Left ventricle myocardium superior (tissue), 1 donor: ENCODE measurements around the gene TBC1D5. TPM values are rescaled to one million over a fixed set of nuclear protein-coding genes. Genes with fewer than 3 reads are reported as not detected.
A peak's percentile ranks its signal among the peaks of the same experiment; 100 is the strongest.

Experiments used
- ATAC-seq: fragments of 200-7000 bp; cut with Tn5 transposase; one replicate; pipeline ENCODE4 v1.9.1; 2020; ENCODE audit warnings: mild to moderate bottlenecking, moderate library complexity
- DNase-seq: peaks from one replicate; pipeline ENCODE4 v3.0.0-alpha.2; 2020
- intact Hi-C: fragments of 100-400 bp; cut with micrococcal nuclease; formaldehyde crosslinking; loops from one replicate; pipeline ENCODE4 v1.11.0; 2022
- total RNA-seq: library from RNA; stranded (reverse); fragmentation: NEBNext Ultra II Directional; extraction: Animal tissue kit (Norgen Biotek cat#: 25700); gene quantifications from one replicate; pipeline ENCODE4 v1.2.1, GENCODE V29; 2021
- donor health status: DM: no; HTN: yes; CAD: no; lungs with severe emphysema.

Gene TBC1D5
- total RNA-seq, 1 donor from 2014 or later: 27.1 TPM

GRCh38 chr3:17235310-17235709 lies 507.1 kb downstream of the TBC1D5 start:
- DNase-seq: no peak
- peak; percentile 38 for ATAC-seq
- intact Hi-C loops: loop anchor here (10.0 kb wide), 1 partner anchor 341 kb away; no protein-coding TSS in a partner anchor

- ATAC-seq (no peak), DNase-seq (no peak)
- intact Hi-C loops: loop anchor here (5.0 to 10.0 kb wide), 2 partner anchors 340 to 632 kb away; no protein-coding TSS in a partner anchor
Measured at GRCh38 chr3:17234382-17234781, 508.0 kb downstream of the TBC1D5 start.

GRCh38 chr3:17233398-17233800 lies 509.0 kb downstream of the TBC1D5 start:
- DNase-seq (no peak), ATAC-seq (peak; percentile 77)
- intact Hi-C loops: loop anchor here (5.0 to 10.0 kb wide), 2 partner anchors 339 to 631 kb away; no protein-coding TSS in a partner anchor

GRCh38 chr3:17232442-17232841 lies 510.0 kb downstream of the TBC1D5 start:
- ATAC-seq (no peak), DNase-seq (no peak)
- intact Hi-C loops: loop anchor here (5.0 to 10.0 kb wide), 2 partner anchors 338 to 630 kb away; no protein-coding TSS in a partner anchor

- ATAC-seq (no peak), DNase-seq (no peak)
- intact Hi-C loops: loop anchor here (5.0 to 10.0 kb wide), 2 partner anchors 337 to 629 kb away; no protein-coding TSS in a partner anchor
Measured at GRCh38 chr3:17231537-17232261, 510.7 kb downstream of the TBC1D5 start.

GRCh38 chr3:17227472-17227871 lies 515.0 kb downstream of the TBC1D5 start:
- intact Hi-C loops: no loop called here
- DNase-seq (no peak), ATAC-seq (no peak)

GRCh38 chr3:17221529-17221928 lies 520.9 kb downstream of the TBC1D5 start:
- intact Hi-C loops: no loop called here
- ATAC-seq: no peak

GRCh38 chr3:17219593-17219992 lies 522.8 kb downstream of the TBC1D5 start:
- intact Hi-C loops: no loop called here
- ATAC-seq (no peak), DNase-seq (no peak)

More at GRCh38 chr3:17221529-17221928, 520.9 kb downstream of the TBC1D5 start:
- no peak for DNase-seq

- intact Hi-C loops: no loop called here
- no peak for ATAC-seq
- DNase-seq: no peak
Measured at GRCh38 chr3:17218587-17218986, 523.8 kb downstream of the TBC1D5 start.

GRCh38 chr3:17217588-17217987 lies 524.8 kb downstream of the TBC1D5 start:
- no peak for DNase-seq
- ATAC-seq: no peak
- intact Hi-C loops: no loop called here

GRCh38 chr3:17213102-17213501 lies 529.3 kb downstream of the TBC1D5 start:
- ATAC-seq (no peak), DNase-seq (no peak)
- intact Hi-C loops: no loop called here

- intact Hi-C loops: no loop called here
- DNase-seq (no peak), ATAC-seq (no peak)
Measured at GRCh38 chr3:17207979-17208378, 534.5 kb downstream of the TBC1D5 start.

GRCh38 chr3:17207019-17207418 lies 535.4 kb downstream of the TBC1D5 start:
- peak; percentile 15 for ATAC-seq
- intact Hi-C loops: no loop called here
- no peak for DNase-seq

- intact Hi-C loops: no loop called here
- ATAC-seq (no peak), DNase-seq (no peak)
Measured at GRCh38 chr3:17204049-17204650, 538.3 kb downstream of the TBC1D5 start.

- intact Hi-C loops: no loop called here
- no peak for ATAC-seq
Measured at GRCh38 chr3:17201538-17201937, 540.9 kb downstream of the TBC1D5 start.

GRCh38 chr3:17195856-17196604 lies 546.4 kb downstream of the TBC1D5 start:
- ATAC-seq (peak; percentile 51), DNase-seq (no peak)
- intact Hi-C loops: no loop called here

More at GRCh38 chr3:17201538-17201937, 540.9 kb downstream of the TBC1D5 start:
- DNase-seq: no peak

GRCh38 chr3:17195192-17195611 lies 547.2 kb downstream of the TBC1D5 start:
- intact Hi-C loops: no loop called here
- ATAC-seq (peak; percentile 29), DNase-seq (no peak)

- DNase-seq: no peak
- no peak for ATAC-seq
- intact Hi-C loops: no loop called here
Measured at GRCh38 chr3:17194116-17194515, 548.3 kb downstream of the TBC1D5 start.

- no peak for ATAC-seq
- intact Hi-C loops: no loop called here
- DNase-seq: no peak
Measured at GRCh38 chr3:17192995-17193394, 549.4 kb downstream of the TBC1D5 start.
